ENCODE data around the gene ZNF668. TPM values are rescaled to one million over a fixed set of nuclear protein-coding genes. Genes with fewer than 3 reads are reported as not detected.

The ZNF668 gene
- total RNA-seq, 4 donors from 2014 or later, result 7.3 to 10.7 (median 7.6) TPM

DNA sequence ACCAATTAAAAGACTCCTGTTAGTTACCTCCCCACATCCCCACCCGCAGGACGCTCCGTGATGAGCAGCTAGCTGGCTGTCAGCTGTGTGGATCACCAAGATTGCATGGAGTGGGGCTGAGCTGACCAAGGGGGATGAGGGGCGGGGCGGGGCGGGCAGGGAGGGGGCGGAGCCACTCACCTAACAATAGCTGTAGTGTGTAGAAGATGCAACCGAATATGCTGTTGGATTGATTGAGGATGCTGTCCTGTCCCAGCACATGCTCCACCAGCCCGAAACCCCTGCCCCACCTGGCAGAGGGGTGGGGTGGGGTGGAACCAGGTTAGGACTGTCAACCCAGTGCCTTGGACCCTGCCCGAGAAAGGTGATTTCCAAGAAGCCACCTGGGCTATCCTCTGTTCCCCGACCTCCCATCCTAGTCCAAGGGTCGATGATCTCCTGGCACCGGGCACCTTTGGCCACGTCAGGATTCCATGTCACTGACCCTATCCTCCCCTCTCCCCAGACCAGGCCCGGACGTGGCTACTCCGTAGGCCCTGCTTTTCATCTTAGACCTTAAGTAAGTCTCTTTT is 19.2 kb upstream of the ZNF668 start:
- TF ChIP-seq, protein P1, sequence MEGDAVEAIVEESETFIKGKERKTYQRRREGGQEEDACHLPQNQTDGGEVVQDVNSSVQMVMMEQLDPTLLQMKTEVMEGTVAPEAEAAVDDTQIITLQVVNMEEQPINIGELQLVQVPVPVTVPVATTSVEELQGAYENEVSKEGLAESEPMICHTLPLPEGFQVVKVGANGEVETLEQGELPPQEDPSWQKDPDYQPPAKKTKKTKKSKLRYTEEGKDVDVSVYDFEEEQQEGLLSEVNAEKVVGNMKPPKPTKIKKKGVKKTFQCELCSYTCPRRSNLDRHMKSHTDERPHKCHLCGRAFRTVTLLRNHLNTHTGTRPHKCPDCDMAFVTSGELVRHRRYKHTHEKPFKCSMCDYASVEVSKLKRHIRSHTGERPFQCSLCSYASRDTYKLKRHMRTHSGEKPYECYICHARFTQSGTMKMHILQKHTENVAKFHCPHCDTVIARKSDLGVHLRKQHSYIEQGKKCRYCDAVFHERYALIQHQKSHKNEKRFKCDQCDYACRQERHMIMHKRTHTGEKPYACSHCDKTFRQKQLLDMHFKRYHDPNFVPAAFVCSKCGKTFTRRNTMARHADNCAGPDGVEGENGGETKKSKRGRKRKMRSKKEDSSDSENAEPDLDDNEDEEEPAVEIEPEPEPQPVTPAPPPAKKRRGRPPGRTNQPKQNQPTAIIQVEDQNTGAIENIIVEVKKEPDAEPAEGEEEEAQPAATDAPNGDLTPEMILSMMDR (IDR thresholded peaks at IDR 0.05; ENCODE audit: low read depth), result no peak

DNA sequence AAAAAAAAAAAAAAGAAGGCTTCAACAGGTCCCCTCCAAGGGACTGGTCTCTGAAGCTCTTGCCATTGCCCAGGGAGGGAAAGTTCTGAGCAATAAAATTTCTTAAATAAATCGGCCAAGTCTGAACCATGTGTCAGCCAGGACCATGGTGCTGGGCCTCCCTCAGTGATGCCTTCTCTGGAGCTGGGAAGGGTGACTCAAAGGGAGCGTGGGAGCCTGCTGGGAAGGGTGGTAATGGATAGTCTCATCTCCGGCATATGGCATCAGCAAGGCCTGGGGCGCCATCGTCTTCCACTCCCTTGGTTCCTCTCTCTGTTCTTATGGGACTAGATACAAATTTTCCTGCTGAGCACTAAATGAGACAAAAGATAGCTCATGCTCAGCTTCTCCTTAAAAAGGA is 18.3 kb upstream of the ZNF668 start:
- TF ChIP-seq, protein P1 (IDR thresholded peaks at IDR 0.05; ENCODE audit: low read depth), result no peak

DNA sequence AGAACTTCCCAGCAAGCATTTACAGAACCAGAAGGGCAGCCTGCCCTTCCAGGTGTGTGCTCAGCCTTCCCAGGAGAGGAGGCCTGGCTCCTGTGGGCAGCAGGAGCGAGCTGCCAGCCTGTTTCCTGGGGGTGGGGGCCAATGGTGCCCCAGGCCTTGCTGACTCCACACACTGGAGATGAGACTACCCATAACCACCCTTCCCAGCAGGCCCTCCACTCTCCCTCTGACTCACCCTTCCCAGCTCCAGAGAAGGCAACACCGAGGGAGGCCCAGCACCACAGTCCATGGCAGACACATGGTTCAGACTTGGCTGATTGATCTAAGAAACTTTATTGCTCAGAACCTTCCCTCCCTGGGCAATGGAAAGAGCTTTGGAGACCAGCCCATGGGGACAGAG is 16.5 kb upstream of the ZNF668 start:
- TF ChIP-seq, protein P1 (IDR thresholded peaks at IDR 0.05; ENCODE audit: low read depth), result no peak

DNA sequence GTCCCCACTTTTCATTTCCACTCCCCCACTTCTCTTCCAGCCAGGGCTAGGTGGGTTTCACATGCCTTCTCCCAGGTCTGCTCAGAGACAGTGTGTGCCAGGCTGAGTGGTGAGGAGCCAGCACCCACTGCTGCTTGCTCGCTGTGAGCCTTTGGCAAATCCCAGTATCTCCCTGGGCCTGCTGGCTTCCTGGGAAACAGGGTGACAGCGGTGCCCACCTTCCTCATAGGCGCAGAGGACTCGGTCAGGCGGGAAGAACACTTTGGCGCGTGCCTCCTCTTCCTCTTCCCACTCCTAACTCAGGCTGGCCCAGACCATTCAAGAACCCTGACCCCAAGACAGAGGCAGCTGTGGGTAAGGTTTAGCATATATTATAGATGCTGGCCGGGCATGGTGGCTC is 15.2 kb upstream of the ZNF668 start:
- TF ChIP-seq, protein P1 (IDR thresholded peaks at IDR 0.05; ENCODE audit: low read depth), result no peak

DNA sequence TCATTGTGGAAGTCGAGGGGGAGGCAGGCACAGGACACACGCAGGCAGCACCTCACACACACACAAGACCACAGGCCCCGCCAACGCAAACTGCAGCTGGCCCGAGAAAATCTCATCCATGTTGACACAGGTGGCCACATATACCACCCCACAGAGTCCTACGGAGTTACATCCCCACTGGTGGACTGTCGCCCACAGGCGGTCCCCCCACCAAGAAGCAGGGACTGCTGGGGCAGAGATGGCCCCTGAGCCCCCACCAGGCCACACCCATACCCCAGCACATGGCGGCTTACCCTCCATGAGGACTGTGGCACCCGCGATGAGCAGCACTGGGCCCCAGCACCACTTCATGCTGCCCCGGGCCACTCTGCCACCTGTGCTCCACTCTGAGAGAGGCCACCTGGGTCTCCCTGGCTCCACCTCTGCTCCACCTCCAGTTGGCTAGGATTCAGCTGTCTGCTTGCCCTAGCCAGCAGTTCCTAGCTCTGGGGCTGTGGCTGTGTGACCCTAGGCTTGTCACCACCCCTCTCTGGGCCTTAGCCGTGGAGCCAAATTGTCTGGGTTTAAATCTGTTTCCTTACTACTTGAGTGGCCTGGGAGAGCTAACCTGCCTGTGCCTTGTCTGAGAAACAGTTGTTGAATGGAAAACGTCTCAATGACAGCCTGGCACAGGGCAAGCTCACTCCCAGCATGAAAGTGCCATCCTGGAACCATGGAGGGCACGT is 14.6 kb upstream of the ZNF668 start, which contains the start of gene PRSS53:
TSS of gene PRSS53 (minus strand) at position 485 of the 725 bp plus-strand sequence. CDS start at position 351, 134 bp downstream.
- TF ChIP-seq, protein P1 (IDR thresholded peaks at IDR 0.05; ENCODE audit: low read depth), result no peak

DNA sequence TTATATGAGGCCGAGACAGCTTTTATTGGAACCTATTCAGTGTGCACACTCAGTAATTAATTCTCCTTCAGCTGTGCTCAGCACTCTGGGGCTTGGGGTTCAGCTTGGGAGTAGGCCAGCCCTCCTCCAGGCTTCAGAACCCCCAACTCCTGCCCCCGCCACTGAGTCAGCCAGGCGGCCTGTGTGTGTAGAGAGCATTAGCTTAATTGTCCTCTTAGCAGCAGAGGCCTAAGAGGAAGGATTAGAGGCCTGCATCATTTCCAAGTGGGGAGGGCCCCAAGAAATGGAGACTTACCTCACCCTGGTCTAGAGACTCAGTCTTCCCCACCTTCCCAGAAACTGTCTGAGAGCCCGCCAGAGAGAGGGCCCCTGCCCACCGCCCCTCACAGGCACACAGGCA is 13.9 kb upstream of the ZNF668 start:
- TF ChIP-seq, protein P1 (IDR thresholded peaks at IDR 0.05; ENCODE audit: low read depth), result no peak

DNA sequence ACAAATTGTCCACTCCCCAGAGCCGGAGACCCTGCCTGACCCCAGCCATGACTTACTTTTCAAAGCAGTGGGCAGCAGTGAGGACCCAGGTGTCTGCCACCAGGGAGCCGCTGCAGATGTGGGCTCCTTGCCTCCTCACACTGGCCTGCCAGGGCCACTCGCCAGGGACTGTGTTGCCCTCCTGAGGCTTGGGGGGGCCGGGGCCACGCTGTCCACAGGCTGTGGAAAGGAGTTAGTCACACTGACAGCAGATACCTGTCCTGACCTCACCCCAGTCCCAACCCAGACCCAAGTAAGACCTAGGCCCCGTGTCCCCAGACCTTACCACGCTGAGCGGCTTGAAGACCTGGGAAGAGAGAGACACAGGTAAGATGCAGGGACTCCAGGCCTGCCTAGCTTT is 13.4 kb upstream of the ZNF668 start:
- TF ChIP-seq, protein P1 (IDR thresholded peaks at IDR 0.05; ENCODE audit: low read depth), result no peak
